H1 (cell line): ENCODE measurements around the gene C2orf81. TPM values are rescaled to one million over a fixed set of nuclear protein-coding genes. Genes with fewer than 3 reads are reported as not detected.

ENCODE experiments used
- CTCF ChIA-PET: fragments of 300-600 bp; sonication (Branson Sonifier 250); formaldehyde crosslinking; loops from one replicate; lab custom pipeline; 2021; ENCODE audit not compliant: partially characterized antibody; lab: Charles Lee
- POLR2A ChIA-PET: fragments of 300-600 bp; sonication (Branson Sonifier 250); formaldehyde crosslinking; loops from one replicate; lab custom pipeline; 2021; ENCODE audit warnings: inconsistent platforms; ENCODE audit not compliant: partially characterized antibody; lab: Charles Lee
- DNase-seq, 2 experiments: peaks; one replicate each; pipeline versions ENCODE4 v3.0.0 to v3.0.0-alpha.2; 2010 to 2022; ENCODE audit warnings: low spot score in 2 of 2, low read depth in 1 of 2, mixed read lengths in 1 of 2
- FAIRE-seq: peaks from 2 replicates; lab custom pipeline; 2011; peaks lifted over from hg19 to GRCh38; lab: Jason Lieb, UNC
- H2AFZ ChIP-seq: 2 replicates; pipeline ENCODE4 v1.8.1; 2012; ENCODE audit warnings: low read length, inconsistent platforms
- H2AK5ac ChIP-seq: 2 replicates; pipeline ENCODE4 v1.6.1; 2013; ENCODE audit warnings: low read depth, low read length
- H2BK120ac ChIP-seq: replicated peaks from 2 replicates; pipeline ENCODE3; 2013; ENCODE audit warnings: low read depth, low read length, inconsistent platforms
- H2BK12ac ChIP-seq: 2 replicates; pipeline ENCODE4 v1.6.1; 2013; ENCODE audit warnings: low read depth, low read length
- H2BK15ac ChIP-seq: 2 replicates; pipeline ENCODE4 v1.6.1; 2013; ENCODE audit warnings: low read length
- H2BK20ac ChIP-seq: 2 replicates; pipeline ENCODE4 v1.6.1; 2013; ENCODE audit warnings: low read length
- H2BK5ac ChIP-seq: 2 replicates; pipeline ENCODE4 v1.6.1; 2013; ENCODE audit warnings: low read depth, low read length
- H3K14ac ChIP-seq: 2 replicates; pipeline ENCODE4 v1.6.1; 2013; ENCODE audit warnings: inconsistent platforms; ENCODE audit not compliant: insufficient read length
- H3K18ac ChIP-seq: 2 replicates; pipeline ENCODE4 v1.6.1; 2013; ENCODE audit warnings: low read length; ENCODE audit errors: extremely low read depth
- H3K23ac ChIP-seq: 2 replicates; pipeline ENCODE4 v1.6.1; 2013; ENCODE audit warnings: inconsistent platforms; ENCODE audit not compliant: insufficient read length
- H3K23me2 ChIP-seq: 2 replicates; pipeline ENCODE4 v1.6.1; 2013; ENCODE audit warnings: low read depth, low read length
- H3K27ac ChIP-seq: 2 replicates; pipeline ENCODE4 v1.6.1; 2011; ENCODE audit warnings: low read depth, low read length, inconsistent platforms
- H3K27me3 ChIP-seq, 4 experiments: replicated peaks in 1 of 4; 1 replicate in 1 of 4; 2 replicates in 3 of 4; pipeline versions ENCODE4 v1.6.1 to v1.8.1; 2011 to 2013; ENCODE audit warnings: low read length in 3 of 4, mild to moderate bottlenecking in 3 of 4, inconsistent platforms in 2 of 4, mixed read lengths in 2 of 4, moderate library complexity in 1 of 4; ENCODE audit not compliant: control insufficient read depth in 3 of 4, insufficient read depth in 3 of 4; ENCODE audit errors: extremely low read depth in 1 of 4
- H3K36me3 ChIP-seq, 4 experiments: 2 replicates each; pipeline versions ENCODE4 v1.6.1 to v1.8.1; 2011 to 2013; ENCODE audit warnings: mild to moderate bottlenecking in 4 of 4, low read length in 3 of 4, moderate library complexity in 2 of 4, control low read depth in 1 of 4, inconsistent platforms in 1 of 4; ENCODE audit not compliant: insufficient read depth in 4 of 4, control insufficient read depth in 2 of 4
- H3K4ac ChIP-seq: replicated peaks from 2 replicates; pipeline ENCODE3; 2013; ENCODE audit warnings: low read length, low read depth, mixed read lengths, inconsistent platforms; ENCODE audit not compliant: insufficient read length
- H3K4me1 ChIP-seq, 4 experiments: replicated peaks in 1 of 4; 1 replicate in 1 of 4; 2 replicates in 3 of 4; pipeline versions ENCODE4 v1.6.1 to v1.8.1; 2011 to 2013; ENCODE audit warnings: low read length in 3 of 4, inconsistent platforms in 2 of 4, mixed read lengths in 1 of 4; ENCODE audit not compliant: insufficient read depth in 4 of 4, control insufficient read depth in 3 of 4
- H3K4me2 ChIP-seq, 2 experiments: 2 replicates each; pipeline versions ENCODE4 v1.6.1 to v1.8.1; 2011 to 2013; ENCODE audit warnings: low read depth in 2 of 2, low read length in 2 of 2, control low read depth in 1 of 2, inconsistent platforms in 1 of 2, mild to moderate bottlenecking in 1 of 2; ENCODE audit not compliant: insufficient read depth in 1 of 2
- H3K4me3 ChIP-seq, 4 experiments: fragments of 200-600, 300-600 bp in 1 of 4; sonication (generic), shearing (Covaris generic), sonication (Bioruptor Twin) in 1 of 4; 2 replicates each; pipeline versions ENCODE4 v1.5.1 to v1.8.1; 2011 to 2016; ENCODE audit warnings: low read length in 4 of 4, low read depth in 3 of 4, control low read depth in 2 of 4, inconsistent platforms in 2 of 4, mild to moderate bottlenecking in 2 of 4, mixed read lengths in 1 of 4, moderate library complexity in 1 of 4; ENCODE audit not compliant: insufficient read depth in 2 of 4; ENCODE audit errors: extremely low read depth in 1 of 4
- H3K56ac ChIP-seq: replicated peaks from 2 replicates; pipeline ENCODE3; 2013; ENCODE audit warnings: low read depth, mild to moderate bottlenecking, mixed read lengths, low read length, inconsistent platforms; ENCODE audit not compliant: insufficient read length
- H3K79me1 ChIP-seq: 2 replicates; pipeline ENCODE4 v1.6.1; 2013; ENCODE audit warnings: low read depth, low read length, control low read depth
- H3K79me2 ChIP-seq, 2 experiments: 2 replicates each; pipeline versions ENCODE4 v1.6.1 to v1.8.1; 2012 to 2013; ENCODE audit warnings: low read length in 2 of 2, mild to moderate bottlenecking in 2 of 2, inconsistent platforms in 1 of 2; ENCODE audit not compliant: insufficient read depth in 2 of 2, control insufficient read depth in 1 of 2
- H3K9ac ChIP-seq, 4 experiments: replicated peaks in 1 of 4; 1 replicate in 1 of 4; 2 replicates in 3 of 4; pipeline versions ENCODE4 v1.6.1 to v1.8.1; 2011 to 2013; ENCODE audit warnings: low read depth in 3 of 4, low read length in 3 of 4, control low read depth in 2 of 4, mild to moderate bottlenecking in 2 of 4, moderate library complexity in 2 of 4, inconsistent platforms in 1 of 4; ENCODE audit errors: extremely low read depth in 1 of 4
- H3K9me3 ChIP-seq, 2 experiments: 2 replicates each; pipeline versions ENCODE4 v1.6.1 to v1.8.1; 2012 to 2013; ENCODE audit warnings: mild to moderate bottlenecking in 2 of 2, moderate library complexity in 2 of 2, control low read depth in 1 of 2, inconsistent platforms in 1 of 2, low read depth in 1 of 2, low read length in 1 of 2, mixed read lengths in 1 of 2; ENCODE audit not compliant: insufficient read depth in 2 of 2
- H4K20me1 ChIP-seq, 2 experiments: replicated peaks in 1 of 2; 2 replicates each; pipeline versions ENCODE3 to v1.8.1; 2011 to 2013; ENCODE audit warnings: inconsistent platforms in 2 of 2, low read length in 2 of 2, mild to moderate bottlenecking in 1 of 2; ENCODE audit not compliant: insufficient read depth in 2 of 2, control insufficient read depth in 1 of 2
- H4K5ac ChIP-seq: 2 replicates; pipeline ENCODE4 v1.6.1; 2013; ENCODE audit warnings: low read length, low read depth, mixed read lengths, inconsistent platforms; ENCODE audit not compliant: insufficient read length
- H4K8ac ChIP-seq: 2 replicates; pipeline ENCODE4 v1.8.0; 2013; ENCODE audit warnings: mild to moderate bottlenecking, moderate library complexity, low read length, inconsistent platforms; ENCODE audit not compliant: insufficient read depth; ENCODE audit errors: extremely low read depth
- H4K91ac ChIP-seq: replicated peaks from 2 replicates; pipeline ENCODE3; 2013; ENCODE audit warnings: low read length, mixed read lengths, inconsistent platforms; ENCODE audit not compliant: insufficient read length
- ASH2L ChIP-seq: fragments of 200-600, 300-600 bp; sonication (generic); IDR thresholded peaks from one replicate; pipeline ENCODE4 v1.7.1; 2017; ENCODE audit warnings: low read length
- CHD2 ChIP-seq: IDR thresholded peaks from 2 replicates; pipeline ENCODE4 v1.6.1; 2012; ENCODE audit warnings: low read length, improper control_type of control experiment
- CTBP2 ChIP-seq: IDR thresholded peaks from 2 replicates; pipeline ENCODE4 v1.7.0; 2011; ENCODE audit warnings: borderline replicate concordance, mild to moderate bottlenecking, moderate library complexity, mixed read lengths, low read length; ENCODE audit not compliant: insufficient read depth, insufficient read length
- GTF2F1 ChIP-seq: IDR thresholded peaks from 2 replicates; pipeline ENCODE4 v1.6.1; 2012; ENCODE audit warnings: low read depth, low read length, improper control_type of control experiment, borderline replicate concordance
- JUN ChIP-seq: IDR thresholded peaks from 2 replicates; pipeline ENCODE4 v1.6.1; 2011; ENCODE audit warnings: low read depth, mild to moderate bottlenecking, improper control_type of control experiment, low read length
- KDM1A ChIP-seq: fragments of 200-600, 300-600 bp; sonication (generic); IDR thresholded peaks from 2 replicates; pipeline ENCODE4 v1.7.1; 2016; ENCODE audit warnings: mild to moderate bottlenecking, low read length, borderline replicate concordance
- SP2 ChIP-seq: IDR thresholded peaks from 2 replicates; pipeline ENCODE4 v1.6.1; 2012; ENCODE audit warnings: mild to moderate bottlenecking, low read length, inconsistent platforms
- SP4 ChIP-seq: IDR thresholded peaks from 2 replicates; pipeline ENCODE4 v1.6.1; 2012; ENCODE audit warnings: low read length, inconsistent platforms
- WGBS, 2 experiments: shearing (Covaris generic) in 1 of 2; methylation state at CpG; one replicate each; pipeline versions ENCODE4 v1.1.6 to v1.1.7; 2013 to 2015; ENCODE audit warnings: low lambda C conversion rate in 2 of 2, mixed read lengths in 2 of 2, inconsistent platforms in 1 of 2, low coverage in 1 of 2, missing lambda C conversion rate in 1 of 2; ENCODE audit not compliant: insufficient replicate concordance in 2 of 2, insufficient coverage in 1 of 2, insufficient read length in 1 of 2; ENCODE audit errors: extremely low coverage in 1 of 2, missing lambda C conversion rate in 1 of 2; 5-methylcytosine and 5-hydroxymethylcytosine counted together
- polyA plus RNA-seq, 7 experiments: library from polyadenylated mRNA; depleted of rRNA in 3 of 7; stranded (reverse) in 5 of 7; unstranded in 2 of 7; fragments of >200 nt in 5 of 7; fragments of 200-250 nt in 2 of 7; gene quantifications; 1 replicate in 5 of 7; 2 replicates in 1 of 7; 4 replicates in 1 of 7; pipeline versions ENCODE4 v1.2.1 to v1.2.3, GENCODE V29; 2011 to 2013; ENCODE audit warnings: missing spikeins in 2 of 7, mixed read lengths in 2 of 7
- total RNA-seq: library from RNA; stranded (reverse); fragmentation: NEBNext Ultra II Directional; extraction: Animal tissue kit (Norgen Biotek cat#: 25700); gene quantifications from 2 replicates; pipeline ENCODE4 v1.2.1, GENCODE V29; 2021
- TF ChIP-seq, protein P1 (sequence below), 3 experiments: IDR thresholded peaks; 1 replicate in 2 of 3; 2 replicates in 1 of 3; pipeline versions ENCODE4 v1.5.1 to v1.6.1; 2011; ENCODE audit warnings: low read length in 3 of 3, mild to moderate bottlenecking in 3 of 3, inconsistent platforms in 2 of 3, low read depth in 1 of 3, moderate library complexity in 1 of 3; ENCODE audit not compliant: insufficient read depth in 1 of 3; ENCODE audit errors: control extremely low read depth in 1 of 3
- TF ChIP-seq, protein P2 (sequence below): IDR thresholded peaks from 2 replicates; pipeline ENCODE4 v1.6.1; 2012; ENCODE audit warnings: low read length, inconsistent platforms

C2orf81 gene
- total and polyA plus RNA-seq, 2 of the 8 experiments (the other 6 are each of a cell fraction or from before 2014, with no cell fraction given), result 1.6 to 3.3 TPM

DNA sequence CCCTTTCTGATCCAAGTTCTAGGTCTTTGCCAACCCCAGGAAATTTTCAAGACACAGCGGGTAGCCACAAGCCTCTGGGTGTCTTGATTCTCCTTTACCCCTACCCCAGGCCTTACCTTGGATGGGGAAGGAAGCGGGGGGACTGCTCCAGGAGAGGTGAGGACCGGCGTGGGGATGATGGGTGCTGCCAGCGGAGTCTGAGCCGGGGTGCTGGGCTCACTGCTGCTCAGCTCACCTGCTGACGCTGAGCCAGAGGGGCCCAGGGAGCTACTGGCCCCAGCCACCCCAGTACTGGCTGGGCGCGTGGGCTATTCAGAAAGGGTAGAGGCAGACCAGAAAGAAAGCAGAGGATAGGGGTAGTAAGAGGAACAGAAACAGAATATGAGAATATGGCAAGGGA lies 50.0 kb downstream of the C2orf81 start:
- Histone ChIP-seq H4K91ac (no peak overlapping the region), H3K36me3 (peaks cover 36 to 52% (median 49%) of the 10 kb centered on the region in 4 experiments), H3K23me2 (peaks cover 5% of the 10 kb centered on the region), H4K5ac (no peak overlapping the region), H2BK120ac (no peak overlapping the region), H3K27ac (no peak overlapping the region), H3K27me3 (no peaks in the 10 kb centered on the region), H3K4me3 (no peak overlapping the region), H2AFZ (no peak overlapping the region), H4K20me1 (peaks cover 3 to 18% of the 10 kb centered on the region in 2 experiments), H3K23ac (no peak overlapping the region), H2BK15ac (no peak overlapping the region), H3K14ac (no peak overlapping the region), H3K4me2 (no peak overlapping the region), H2BK20ac (no peak overlapping the region), H2AK5ac (no peak overlapping the region), H3K18ac (no peak overlapping the region), H4K8ac (no peak overlapping the region), H3K4ac (no peak overlapping the region), H3K4me1 (peaks cover 9 to 21% (median 12%) of the 10 kb centered on the region in 4 experiments), H3K9me3 (no peaks in the 10 kb centered on the region), H3K9ac (no peak overlapping the region), H2BK12ac (no peak overlapping the region), H3K79me1 (peaks cover 17% of the 10 kb centered on the region), H3K56ac (no peak overlapping the region), H3K79me2 (peaks cover 0 to 20% of the 10 kb centered on the region in 2 experiments; a peak in 1 of 4 replicates), H2BK5ac (no peak overlapping the region)
- no peak for DNase-seq
- 98% methylated on average over 9 of the region's 9 CpGs; no CpG with 5 or more reads in 1 of the 2 experiments for WGBS, 2 experiments
- FAIRE-seq, result no peak
- POLR2A ChIA-PET, result interaction anchor here (0.5 to 4.0 kb wide), 3 partner anchors 11 to 38 kb away, joined by 3 to 18 read pairs (median 3); no protein-coding TSS in a partner anchor
- no peak for TF ChIP-seq ASH2L
- TF ChIP-seq CTBP2, result no peak
- TF ChIP-seq, protein P1, sequence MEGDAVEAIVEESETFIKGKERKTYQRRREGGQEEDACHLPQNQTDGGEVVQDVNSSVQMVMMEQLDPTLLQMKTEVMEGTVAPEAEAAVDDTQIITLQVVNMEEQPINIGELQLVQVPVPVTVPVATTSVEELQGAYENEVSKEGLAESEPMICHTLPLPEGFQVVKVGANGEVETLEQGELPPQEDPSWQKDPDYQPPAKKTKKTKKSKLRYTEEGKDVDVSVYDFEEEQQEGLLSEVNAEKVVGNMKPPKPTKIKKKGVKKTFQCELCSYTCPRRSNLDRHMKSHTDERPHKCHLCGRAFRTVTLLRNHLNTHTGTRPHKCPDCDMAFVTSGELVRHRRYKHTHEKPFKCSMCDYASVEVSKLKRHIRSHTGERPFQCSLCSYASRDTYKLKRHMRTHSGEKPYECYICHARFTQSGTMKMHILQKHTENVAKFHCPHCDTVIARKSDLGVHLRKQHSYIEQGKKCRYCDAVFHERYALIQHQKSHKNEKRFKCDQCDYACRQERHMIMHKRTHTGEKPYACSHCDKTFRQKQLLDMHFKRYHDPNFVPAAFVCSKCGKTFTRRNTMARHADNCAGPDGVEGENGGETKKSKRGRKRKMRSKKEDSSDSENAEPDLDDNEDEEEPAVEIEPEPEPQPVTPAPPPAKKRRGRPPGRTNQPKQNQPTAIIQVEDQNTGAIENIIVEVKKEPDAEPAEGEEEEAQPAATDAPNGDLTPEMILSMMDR (IDR thresholded peaks at IDR 0.05; ENCODE audit: control extremely low read depth in 1 of 3, insufficient read depth in 1 of 3, low read depth in 1 of 3, low read length in 3 of 3), result no peak
- no peak for TF ChIP-seq GTF2F1
- TF ChIP-seq KDM1A, result no peak
- TF ChIP-seq, protein P2, sequence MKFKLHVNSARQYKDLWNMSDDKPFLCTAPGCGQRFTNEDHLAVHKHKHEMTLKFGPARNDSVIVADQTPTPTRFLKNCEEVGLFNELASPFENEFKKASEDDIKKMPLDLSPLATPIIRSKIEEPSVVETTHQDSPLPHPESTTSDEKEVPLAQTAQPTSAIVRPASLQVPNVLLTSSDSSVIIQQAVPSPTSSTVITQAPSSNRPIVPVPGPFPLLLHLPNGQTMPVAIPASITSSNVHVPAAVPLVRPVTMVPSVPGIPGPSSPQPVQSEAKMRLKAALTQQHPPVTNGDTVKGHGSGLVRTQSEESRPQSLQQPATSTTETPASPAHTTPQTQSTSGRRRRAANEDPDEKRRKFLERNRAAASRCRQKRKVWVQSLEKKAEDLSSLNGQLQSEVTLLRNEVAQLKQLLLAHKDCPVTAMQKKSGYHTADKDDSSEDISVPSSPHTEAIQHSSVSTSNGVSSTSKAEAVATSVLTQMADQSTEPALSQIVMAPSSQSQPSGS, result no peak
- TF ChIP-seq JUN, result no peak
- no peak for TF ChIP-seq CHD2
- TF ChIP-seq SP4, result no peak
- no peak for TF ChIP-seq SP2
- CTCF ChIA-PET, result interaction anchor here (0.9 to 2.5 kb wide), 4 partner anchors 13 to 37 kb away, joined by 3 to 8 read pairs (median 4); no protein-coding TSS in a partner anchor
